Omental fat pad (tissue), 4 donors: ENCODE measurements around the gene CMSS1. TPM values are rescaled to one million over a fixed set of nuclear protein-coding genes. Genes with fewer than 3 reads are reported as not detected.
A peak's percentile ranks its signal among the peaks of the same experiment; 100 is the strongest.

Experiments used
- ATAC-seq: fragments of 150-250 bp; one replicate; pipeline ENCODE4 v1.9.1; 2016; ENCODE audit warnings: mild to moderate bottlenecking, moderate library complexity; ENCODE audit not compliant: low FRiP score
- DNase-seq: peaks from one replicate; pipeline ENCODE4 v3.0.0-alpha.2; 2019; ENCODE audit warnings: low spot score
- CTCF ChIP-seq, 3 donors: fragments of 450-650 bp; IDR thresholded peaks; one replicate each; pipeline ENCODE4 v1.5.1; 2016 to 2017; ENCODE audit warnings: antibody characterized with exemption in 3 of 3, mild to moderate bottlenecking in 3 of 3, moderate library complexity in 2 of 3
- total RNA-seq, 4 donors: library from RNA; depleted of rRNA; stranded (reverse); fragments of >200 nt; gene quantifications; one replicate each; pipeline ENCODE4 v1.1.0, GENCODE V29; 2016

The CMSS1 gene
- total RNA-seq, 4 donors from 2014 or later, result 16.9 to 29.3 (median 21.1) TPM

GRCh38 chr3:100111728-100112127, 294.1 kb downstream of the CMSS1 start:
- ATAC-seq, result no peak
- no peak for DNase-seq
- TF ChIP-seq CTCF (IDR thresholded peaks at IDR 0.05), result no peak

- DNase-seq (no peak), ATAC-seq (no peak)
- TF ChIP-seq CTCF (IDR thresholded peaks at IDR 0.05), result no peak
These were observed 296.2 kb downstream of the CMSS1 start for GRCh38 chr3:100113723-100114412.

GRCh38 chr3:100114413-100115030, 296.9 kb downstream of the CMSS1 start, which contains the start of gene FILIP1L:
Gene FILIP1L (minus strand): TSS chr3:100114501.
- ATAC-seq, result peak; percentile 14
- TF ChIP-seq CTCF (IDR thresholded peaks at IDR 0.05), result no peak
- no peak for DNase-seq

GRCh38 chr3:100117093-100117492, 299.4 kb downstream of the CMSS1 start:
- ATAC-seq (no peak), DNase-seq (no peak)
- no peak for TF ChIP-seq CTCF (IDR thresholded peaks at IDR 0.05)

GRCh38 chr3:100120012-100120411, 302.4 kb downstream of the CMSS1 start:
- no peak for TF ChIP-seq CTCF (IDR thresholded peaks at IDR 0.05)
- ATAC-seq (no peak), DNase-seq (no peak)

GRCh38 chr3:100120693-100121092, 303.0 kb downstream of the CMSS1 start:
- ATAC-seq (no peak), DNase-seq (no peak)
- no peak for TF ChIP-seq CTCF (IDR thresholded peaks at IDR 0.05)

- TF ChIP-seq CTCF (IDR thresholded peaks at IDR 0.05), result no peak
- ATAC-seq (no peak), DNase-seq (no peak)
These were observed 304.7 kb downstream of the CMSS1 start for GRCh38 chr3:100122321-100122720.
